T-helper 2 cell treated with Interferon-gamma antibody and Interleukin-4, amounts not matched to agents 5 μg/mL and 100 μg/mL, for 36 hours (primary cell): ENCODE results near the gene TMEM217.
A peak's percentile ranks its signal among the peaks of the same experiment; 100 is the strongest.
"Not testable (repeated sequence)": the region's sequence is repeated elsewhere in the genome, so short reads cannot be mapped to it uniquely, and the experiment has no call there.

Source experiments
- DNase-seq: peaks from one replicate; pipeline ENCODE4 v3.0.0; 2021; ENCODE audit warnings: low spot score
- H3K27ac Mint-ChIP-seq: one replicate; pipeline ENCODE4 v1.8.0; 2021; ENCODE audit warnings: mild to moderate bottlenecking, mixed read lengths
- H3K27me3 Mint-ChIP-seq: one replicate; pipeline ENCODE4 v1.8.0; 2021; ENCODE audit warnings: low read depth, mixed read lengths
- H3K36me3 Mint-ChIP-seq: one replicate; pipeline ENCODE4 v1.8.0; 2021; ENCODE audit warnings: low read depth, mixed read lengths
- H3K4me1 Mint-ChIP-seq: one replicate; pipeline ENCODE4 v1.8.0; 2021; ENCODE audit warnings: low read depth, mixed read lengths
- H3K4me3 Mint-ChIP-seq: one replicate; pipeline ENCODE4 v1.8.0; 2022; ENCODE audit warnings: mild to moderate bottlenecking, moderate library complexity, mixed read lengths
- H3K9me3 Mint-ChIP-seq: one replicate; pipeline ENCODE4 v1.8.0; 2021; ENCODE audit warnings: mixed read lengths

TMEM217 gene

GRCh38 chr6:37185949-37186720, 71.8 kb downstream of the TMEM217 start:
- peak overlapping the region; percentile 86 for H3K27ac Mint-ChIP-seq
- H3K9me3 Mint-ChIP-seq, H3K27me3 Mint-ChIP-seq, DNase-seq: not testable (repeated sequence)
- peak overlapping the region; percentile 38 for H3K4me3 Mint-ChIP-seq
- H3K36me3 Mint-ChIP-seq = peaks cover 21% of the 10 kb centered on the region
- H3K4me1 Mint-ChIP-seq = peaks cover 55% of the 10 kb centered on the region

DNA sequence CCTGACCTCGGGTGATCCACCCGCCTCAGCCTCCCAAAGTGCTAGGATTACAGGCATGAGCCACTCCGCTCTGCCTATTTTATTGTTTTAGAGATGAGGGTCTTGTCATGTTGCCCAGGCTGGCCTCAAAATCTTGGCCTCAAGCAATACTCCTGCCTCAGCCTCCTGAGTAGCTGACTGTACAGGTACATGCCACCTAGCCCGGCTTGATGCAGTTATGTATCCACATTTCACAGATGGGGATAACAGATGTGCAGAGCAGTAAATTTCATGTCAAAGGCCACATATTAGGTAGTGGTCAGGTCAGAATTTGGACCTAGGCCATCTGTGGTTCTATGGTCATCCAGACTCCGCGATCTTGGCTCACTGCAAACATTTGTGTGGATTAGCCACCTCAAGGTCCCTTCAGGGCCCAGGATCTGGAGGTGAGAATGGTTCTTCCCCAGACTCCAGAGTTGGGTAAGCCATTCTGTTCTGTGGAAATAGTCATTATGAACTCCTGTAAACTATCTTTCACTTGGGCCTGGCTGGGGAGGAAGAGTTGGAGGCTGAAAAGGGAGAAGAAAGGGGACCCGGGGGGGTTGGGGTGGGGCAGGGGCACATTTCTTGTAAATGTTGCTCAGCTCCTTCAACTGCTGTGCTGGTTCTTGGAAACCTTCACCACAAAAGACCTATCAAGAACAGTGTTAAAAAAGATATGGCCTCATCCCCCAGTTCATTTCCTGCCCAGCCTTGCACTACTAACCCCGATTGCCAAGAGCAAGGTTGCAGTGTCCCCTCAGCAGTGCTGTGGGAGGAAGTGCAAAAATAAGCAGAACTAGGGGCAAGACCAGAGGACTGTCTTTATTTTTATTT, 75.0 kb downstream of the TMEM217 start:
- peak; percentile 74 for DNase-seq
- peaks cover 6% of the 10 kb centered on the region for H3K9me3 Mint-ChIP-seq
- H3K4me3 Mint-ChIP-seq = peak overlapping the region; percentile 75
- peaks cover 18% of the 10 kb centered on the region for H3K36me3 Mint-ChIP-seq
- peak overlapping the region; percentile 97 for H3K27ac Mint-ChIP-seq
- H3K27me3 Mint-ChIP-seq = no peaks in the 10 kb centered on the region
- H3K4me1 Mint-ChIP-seq = peaks cover 52% of the 10 kb centered on the region

GRCh38 chr6:37180610-37181009, 77.3 kb downstream of the TMEM217 start:
- Mint-ChIP-seq H3K4me1 (peaks cover 55% of the 10 kb centered on the region), H3K36me3 (peaks cover 33% of the 10 kb centered on the region), H3K27ac (peak overlapping the region; percentile 67)
- not testable (repeated sequence) for DNase-seq, H3K27me3 Mint-ChIP-seq, H3K4me3 Mint-ChIP-seq, H3K9me3 Mint-ChIP-seq

DNA sequence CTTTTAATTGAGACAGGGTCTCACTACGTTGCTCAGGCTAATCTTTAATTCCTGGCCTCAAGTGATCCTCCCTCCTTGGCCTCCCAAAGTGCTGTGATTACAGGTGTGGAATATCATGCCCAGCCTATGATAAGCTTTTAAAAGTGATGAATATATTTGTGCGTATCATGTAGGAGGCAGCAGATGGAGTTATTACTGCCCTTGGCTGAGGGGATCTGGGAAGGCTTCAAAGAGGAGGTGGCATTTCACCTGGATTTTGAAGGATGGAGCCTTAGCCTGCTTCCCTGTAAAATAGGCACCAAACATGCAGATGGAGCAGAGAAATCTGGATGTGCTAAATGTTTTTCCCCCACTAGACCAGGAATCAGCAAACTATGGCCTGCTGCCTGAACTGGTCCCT, 77.9 kb downstream of the TMEM217 start:
- DNase-seq = no peak
- Mint-ChIP-seq H3K27ac (peak overlapping the region; percentile 67), H3K27me3 (no peaks in the 10 kb centered on the region), H3K4me1 (peaks cover 60% of the 10 kb centered on the region), H3K9me3 (peaks cover 4% of the 10 kb centered on the region), H3K4me3 (no peak overlapping the region), H3K36me3 (peaks cover 38% of the 10 kb centered on the region)

DNA sequence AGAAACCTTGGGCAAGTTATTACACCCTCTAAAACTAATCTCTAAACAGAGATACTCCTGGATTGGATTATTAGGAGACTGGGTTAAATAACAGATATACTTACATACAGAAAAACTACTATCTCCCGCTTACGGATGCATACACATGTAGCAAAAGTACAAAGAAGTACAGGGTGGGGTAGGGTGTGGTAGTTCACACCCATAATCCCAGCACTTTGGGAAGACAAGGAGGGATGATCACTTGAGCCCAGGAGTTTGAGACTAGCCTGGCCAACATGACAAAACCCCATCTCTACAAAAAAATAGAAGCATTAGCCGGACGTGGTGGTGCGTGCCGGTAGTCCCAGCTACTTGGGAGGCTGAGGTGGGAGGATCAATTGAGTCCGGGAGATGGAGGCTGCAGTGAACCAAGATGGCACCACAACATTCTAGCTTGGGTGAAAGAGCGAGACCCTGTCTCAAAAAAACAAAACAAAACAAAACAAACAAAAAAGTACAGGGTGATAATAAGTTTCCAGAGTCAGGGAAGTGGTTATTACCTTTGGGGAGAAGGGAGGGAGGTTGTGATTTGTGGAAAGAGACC, 79.9 kb downstream of the TMEM217 start:
- peaks cover 66% of the 10 kb centered on the region for H3K4me1 Mint-ChIP-seq
- H3K4me3 Mint-ChIP-seq = no peak overlapping the region
- peaks cover 58% of the 10 kb centered on the region for H3K36me3 Mint-ChIP-seq
- H3K27me3 Mint-ChIP-seq = no peaks in the 10 kb centered on the region
- no peak for DNase-seq
- peak overlapping the region; percentile 70 for H3K27ac Mint-ChIP-seq
- H3K9me3 Mint-ChIP-seq = peaks cover 4% of the 10 kb centered on the region

DNA sequence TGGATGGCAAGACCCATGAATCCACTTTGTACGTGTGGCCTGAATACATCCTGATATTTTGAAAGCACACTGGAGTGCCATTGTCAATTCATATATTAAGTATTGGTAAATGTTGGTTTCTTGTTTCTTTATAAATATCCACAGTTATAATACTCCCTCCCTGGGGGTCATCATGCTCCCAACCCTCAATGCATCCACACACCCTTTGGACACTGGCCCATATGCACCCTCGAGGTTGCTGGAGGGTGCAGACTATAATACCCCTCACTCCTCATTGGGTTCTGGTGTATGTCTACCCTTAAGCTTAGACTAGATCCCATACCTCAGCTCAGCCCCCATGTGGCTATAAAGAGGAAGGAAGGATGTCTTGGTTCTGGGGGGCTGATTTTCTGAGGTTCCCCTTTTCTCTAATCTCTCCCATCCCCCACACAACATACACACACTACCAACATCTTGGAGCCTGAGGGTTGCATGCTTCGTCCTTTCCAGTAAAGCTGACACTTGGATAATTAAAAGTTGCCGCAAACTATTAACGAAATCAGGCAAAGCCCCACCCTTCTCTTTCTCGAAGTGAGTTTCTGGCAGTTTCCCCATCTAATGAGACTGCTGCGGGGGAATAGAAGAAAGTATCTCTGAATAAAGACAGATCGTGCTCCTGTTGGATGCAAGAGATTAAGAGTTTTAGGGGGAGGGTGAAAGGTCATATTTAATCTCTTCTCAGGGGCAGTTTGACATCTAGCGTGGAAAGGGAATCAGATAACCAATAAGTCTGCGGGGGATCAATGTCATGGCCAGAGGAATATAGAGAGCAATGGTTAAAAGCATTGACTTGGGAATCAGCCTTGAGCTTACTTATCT, 80.6 kb downstream of the TMEM217 start:
- H3K27ac Mint-ChIP-seq = peak overlapping the region; percentile 70
- H3K27me3 Mint-ChIP-seq = no peaks in the 10 kb centered on the region
- H3K4me3 Mint-ChIP-seq = peak overlapping the region; percentile 91
- peaks cover 62% of the 10 kb centered on the region for H3K4me1 Mint-ChIP-seq
- no peak for DNase-seq
- peaks cover 4% of the 10 kb centered on the region for H3K9me3 Mint-ChIP-seq
- H3K36me3 Mint-ChIP-seq = peaks cover 64% of the 10 kb centered on the region

DNA sequence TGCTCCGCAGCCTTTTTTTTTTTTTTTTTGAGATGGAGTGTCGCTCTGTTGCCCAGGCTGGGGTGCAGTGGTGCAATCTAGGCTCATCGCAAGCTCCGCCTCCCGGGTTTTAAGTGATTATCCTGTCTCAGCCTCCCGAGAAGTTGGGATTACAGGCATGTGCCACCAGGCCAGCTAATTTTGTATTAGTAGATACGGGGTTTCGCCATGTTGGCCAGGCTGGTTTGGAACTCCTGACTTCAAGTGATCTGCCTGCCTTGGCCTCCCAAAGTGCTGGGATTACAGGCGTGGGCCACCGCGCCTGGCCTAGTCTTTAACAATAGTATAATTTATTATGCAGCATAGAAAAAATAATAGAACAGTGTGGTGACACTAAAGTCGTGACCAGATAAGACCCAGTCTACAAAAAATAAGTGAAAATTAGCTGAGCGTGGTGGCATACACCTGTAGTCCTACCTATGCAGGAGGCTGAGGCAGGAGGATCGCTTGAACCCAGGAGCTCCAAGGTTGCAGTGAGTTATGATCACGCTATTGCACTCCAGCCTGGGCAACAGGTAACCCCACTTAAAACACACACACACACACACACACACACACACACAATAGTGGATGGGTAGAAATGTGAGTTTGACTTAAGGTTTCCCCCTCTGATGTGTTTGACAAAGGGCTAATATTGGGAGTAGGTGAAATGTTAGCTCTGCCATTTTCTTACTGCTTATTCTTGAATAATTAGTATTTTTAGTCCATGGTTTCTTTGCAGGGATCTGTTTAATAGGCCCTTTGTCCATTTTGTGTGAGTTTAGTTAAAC, 81.5 kb downstream of the TMEM217 start:
- no peaks in the 10 kb centered on the region for H3K27me3 Mint-ChIP-seq
- peaks cover 56% of the 10 kb centered on the region for H3K4me1 Mint-ChIP-seq
- peak overlapping the region; percentile 91 for H3K4me3 Mint-ChIP-seq
- peaks cover 70% of the 10 kb centered on the region for H3K36me3 Mint-ChIP-seq
- peak overlapping the region; percentile 94 for H3K27ac Mint-ChIP-seq
- DNase-seq = no peak
- peaks cover 4% of the 10 kb centered on the region for H3K9me3 Mint-ChIP-seq

DNA sequence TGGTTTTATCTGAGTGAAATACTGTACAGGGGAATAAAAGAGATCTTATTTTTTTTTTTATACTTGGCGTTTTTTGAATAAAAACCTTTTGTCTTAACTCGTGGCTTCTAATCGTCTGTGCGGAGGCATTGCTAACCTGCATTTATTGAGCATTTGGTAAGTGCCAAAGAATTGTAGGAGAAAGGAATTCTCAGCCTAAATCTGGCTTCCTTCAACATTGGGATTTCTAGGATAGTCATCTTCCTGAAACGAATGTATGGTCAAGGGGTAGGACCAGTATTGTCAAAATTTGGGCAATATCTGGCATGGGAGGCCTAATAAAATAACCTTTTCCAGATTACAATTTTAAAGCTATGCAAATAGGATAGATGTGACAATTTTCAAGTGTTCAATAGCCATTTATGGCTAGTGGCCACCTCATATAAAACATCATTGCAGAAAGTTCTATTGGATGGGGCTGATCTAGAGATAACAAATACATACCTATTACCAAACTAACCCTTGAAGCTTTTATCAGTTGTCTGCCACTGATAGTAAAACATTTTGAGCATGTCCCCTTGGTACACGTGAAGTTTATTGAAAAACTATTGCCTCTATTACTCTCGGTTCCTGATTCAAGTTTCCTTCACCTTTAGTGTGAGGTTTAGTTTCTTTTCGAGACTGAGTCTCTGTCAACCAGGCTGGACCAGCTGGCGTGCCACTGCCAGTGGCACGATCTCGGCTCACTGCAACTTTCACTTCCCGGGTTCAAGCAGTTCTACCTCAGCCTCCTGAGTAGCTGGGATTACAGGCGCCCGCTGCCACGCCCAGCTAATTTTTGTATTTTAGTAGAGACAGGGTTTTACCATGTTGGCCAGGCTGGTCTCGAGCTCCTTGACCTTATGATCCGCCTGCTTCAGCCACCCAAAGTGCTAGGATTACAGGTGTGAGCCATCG, 82.3 kb downstream of the TMEM217 start:
- H3K4me3 Mint-ChIP-seq = peak overlapping the region; percentile 91
- H3K4me1 Mint-ChIP-seq = peaks cover 50% of the 10 kb centered on the region
- peaks cover 4% of the 10 kb centered on the region for H3K9me3 Mint-ChIP-seq
- peak overlapping the region; percentile 94 for H3K27ac Mint-ChIP-seq
- H3K27me3 Mint-ChIP-seq = no peaks in the 10 kb centered on the region
- H3K36me3 Mint-ChIP-seq = peaks cover 74% of the 10 kb centered on the region
- no peak for DNase-seq

DNA sequence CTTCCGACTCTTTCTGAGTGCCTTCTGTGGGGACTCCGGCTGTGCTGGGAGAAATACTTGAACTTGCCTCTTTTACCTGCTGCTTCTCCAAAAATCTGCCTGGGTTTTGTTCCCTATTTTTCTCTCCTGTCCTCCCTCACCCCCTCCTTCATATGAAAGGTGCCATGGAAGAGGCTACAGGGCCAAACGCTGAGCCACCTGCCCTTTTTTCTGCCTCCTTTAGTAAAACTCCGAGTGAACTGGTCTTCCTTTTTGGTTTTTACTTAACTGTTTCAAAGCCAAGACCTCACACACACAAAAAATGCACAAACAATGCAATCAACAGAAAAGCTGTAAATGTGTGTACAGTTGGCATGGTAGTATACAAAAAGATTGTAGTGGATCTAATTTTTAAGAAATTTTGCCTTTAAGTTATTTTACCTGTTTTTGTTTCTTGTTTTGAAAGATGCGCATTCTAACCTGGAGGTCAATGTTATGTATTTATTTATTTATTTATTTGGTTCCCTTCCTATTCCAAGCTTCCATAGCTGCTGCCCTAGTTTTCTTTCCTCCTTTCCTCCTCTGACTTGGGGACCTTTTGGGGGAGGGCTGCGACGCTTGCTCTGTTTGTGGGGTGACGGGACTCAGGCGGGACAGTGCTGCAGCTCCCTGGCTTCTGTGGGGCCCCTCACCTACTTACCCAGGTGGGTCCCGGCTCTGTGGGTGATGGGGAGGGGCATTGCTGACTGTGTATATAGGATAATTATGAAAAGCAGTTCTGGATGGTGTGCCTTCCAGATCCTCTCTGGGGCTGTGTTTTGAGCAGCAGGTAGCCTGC, 83.2 kb downstream of the TMEM217 start:
- Mint-ChIP-seq H3K27ac (peak overlapping the region; percentile 94), H3K9me3 (peaks cover 4% of the 10 kb centered on the region), H3K4me1 (peaks cover 46% of the 10 kb centered on the region), H3K4me3 (peak overlapping the region; percentile 91), H3K27me3 (no peaks in the 10 kb centered on the region), H3K36me3 (peaks cover 74% of the 10 kb centered on the region)
- no peak for DNase-seq

DNA sequence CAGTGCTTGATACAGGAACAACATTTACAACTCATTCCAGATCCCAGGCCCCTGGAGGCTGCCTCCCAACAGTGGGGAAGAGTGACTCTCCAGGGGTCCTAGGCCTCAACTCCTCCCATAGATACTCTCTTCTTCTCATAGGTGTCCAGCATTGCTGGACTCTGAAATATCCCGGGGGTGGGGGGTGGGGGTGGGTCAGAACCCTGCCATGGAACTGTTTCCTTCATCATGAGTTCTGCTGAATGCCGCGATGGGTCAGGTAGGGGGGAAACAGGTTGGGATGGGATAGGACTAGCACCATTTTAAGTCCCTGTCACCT, 83.8 kb downstream of the TMEM217 start:
- Mint-ChIP-seq H3K9me3 (peaks cover 4% of the 10 kb centered on the region), H3K4me1 (peaks cover 47% of the 10 kb centered on the region), H3K27me3 (no peaks in the 10 kb centered on the region), H3K36me3 (peaks cover 74% of the 10 kb centered on the region), H3K27ac (peak overlapping the region; percentile 94), H3K4me3 (peak overlapping the region; percentile 91)
- DNase-seq = no peak

DNA sequence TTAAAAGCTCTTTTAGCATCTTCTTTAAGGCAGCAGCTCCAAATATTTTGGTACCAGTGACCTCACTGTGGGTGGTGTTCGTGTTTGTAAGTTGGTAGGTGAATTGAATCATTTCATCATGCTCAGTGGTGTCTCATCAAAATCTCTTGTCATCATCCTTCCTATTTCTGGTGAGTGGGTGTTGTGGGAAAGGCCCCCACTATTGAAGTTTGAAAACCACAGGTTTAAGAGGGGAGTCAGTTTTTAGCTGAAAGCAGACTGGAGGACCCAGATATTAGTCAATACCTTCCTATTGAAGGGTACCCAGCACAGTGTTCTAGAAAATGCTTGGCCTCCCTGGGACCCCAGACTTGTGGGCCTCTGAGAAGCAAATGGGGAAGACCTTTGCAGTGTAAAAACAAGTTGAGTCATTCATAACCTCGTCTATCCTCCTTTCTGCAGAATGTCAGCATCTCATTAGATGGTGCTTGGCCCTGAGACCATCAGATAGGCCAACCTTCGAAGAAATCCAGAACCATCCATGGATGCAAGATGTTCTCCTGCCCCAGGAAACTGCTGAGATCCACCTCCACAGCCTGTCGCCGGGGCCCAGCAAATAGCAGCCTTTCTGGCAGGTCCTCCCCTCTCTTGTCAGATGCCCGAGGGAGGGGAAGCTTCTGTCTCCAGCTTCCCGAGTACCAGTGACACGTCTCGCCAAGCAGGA, 84.3 kb downstream of the TMEM217 start:
- Mint-ChIP-seq H3K27ac (peak overlapping the region; percentile 94), H3K9me3 (peaks cover 4% of the 10 kb centered on the region), H3K4me1 (peaks cover 48% of the 10 kb centered on the region), H3K27me3 (no peaks in the 10 kb centered on the region), H3K36me3 (peaks cover 74% of the 10 kb centered on the region), H3K4me3 (peak overlapping the region; percentile 91)
- peak; percentile 74 for DNase-seq
